KMS-11 (cell line): Measurements from ENCODE around the gene TWSG1.
"Not testable (repeated sequence)": the region's sequence is repeated elsewhere in the genome, so short reads cannot be mapped to it uniquely, and the experiment has no call there.

ENCODE experiments used
- H2AFZ ChIP-seq: fragments of 200-600 bp; sonication (generic); 2 replicates; pipeline ENCODE4 v1.6.1; 2016; ENCODE audit warnings: antibody characterized with exemption, mixed run types, low read depth
- H3K27ac ChIP-seq: fragments of 200-600 bp; sonication (generic); 2 replicates; pipeline ENCODE4 v1.6.1; 2016; ENCODE audit warnings: mild to moderate bottlenecking, mixed run types
- H3K27me3 ChIP-seq: fragments of 200-600 bp; sonication (generic); 2 replicates; pipeline ENCODE4 v1.6.1; 2017; ENCODE audit warnings: mild to moderate bottlenecking, low read depth, mixed run types, moderate library complexity; ENCODE audit not compliant: insufficient read depth
- H3K36me3 ChIP-seq: fragments of 200-600 bp; sonication (generic); 2 replicates; pipeline ENCODE4 v1.6.1; 2017; ENCODE audit warnings: mild to moderate bottlenecking, mixed run types; ENCODE audit not compliant: insufficient read depth
- H3K4me1 ChIP-seq: fragments of 200-600 bp; sonication (generic); 2 replicates; pipeline ENCODE4 v1.6.1; 2016; ENCODE audit warnings: mild to moderate bottlenecking, low read depth, mixed run types; ENCODE audit not compliant: poor library complexity, severe bottlenecking
- H3K4me2 ChIP-seq: fragments of 200-600 bp; sonication (generic); 2 replicates; pipeline ENCODE4 v1.7.0; 2016; ENCODE audit warnings: mild to moderate bottlenecking, mixed run types
- H3K4me3 ChIP-seq: fragments of 200-600 bp; sonication (generic); IDR thresholded peaks from 2 replicates; pipeline ENCODE4 v1.6.1; 2017; ENCODE audit warnings: low read depth, low read length, mixed read lengths; ENCODE audit not compliant: insufficient read depth
- H3K79me2 ChIP-seq: fragments of 200-600 bp; sonication (generic); 2 replicates; pipeline ENCODE4 v1.6.1; 2016; ENCODE audit warnings: low read depth, mixed run types; ENCODE audit not compliant: insufficient read depth
- H3K9ac ChIP-seq: fragments of 200-600 bp; sonication (generic); 2 replicates; pipeline ENCODE4 v1.6.1; 2016; ENCODE audit warnings: mild to moderate bottlenecking, mixed run types
- H4K20me1 ChIP-seq: fragments of 200-600 bp; sonication (generic); 2 replicates; pipeline ENCODE4 v1.6.1; 2016; ENCODE audit warnings: mild to moderate bottlenecking, mixed run types; ENCODE audit not compliant: insufficient read depth
- CTCF ChIP-seq: fragments of 200-600 bp; sonication (generic); conservative IDR thresholded peaks from 2 replicates; pipeline ENCODE4 v1.6.1; 2017; ENCODE audit warnings: low read depth, mild to moderate bottlenecking, antibody characterized with exemption, low read length, moderate library complexity, mixed read lengths

Gene TWSG1

GRCh38 chr18:9426753-9427152 lies 92.2 kb downstream of the TWSG1 start:
- H3K36me3 ChIP-seq = no peaks in the 10 kb centered on the region
- H2AFZ ChIP-seq = no peak overlapping the region
- H3K27me3 ChIP-seq = no peaks in the 10 kb centered on the region
- H3K4me3 ChIP-seq = no peak overlapping the region
- H4K20me1 ChIP-seq = no peaks in the 10 kb centered on the region
- no peak for TF ChIP-seq CTCF
- no peak overlapping the region for H3K4me2 ChIP-seq
- H3K79me2 ChIP-seq = no peaks in the 10 kb centered on the region
- no peak overlapping the region for H3K27ac ChIP-seq
- no peaks in the 10 kb centered on the region for H3K4me1 ChIP-seq
- H3K9ac ChIP-seq = no peak overlapping the region

DNA sequence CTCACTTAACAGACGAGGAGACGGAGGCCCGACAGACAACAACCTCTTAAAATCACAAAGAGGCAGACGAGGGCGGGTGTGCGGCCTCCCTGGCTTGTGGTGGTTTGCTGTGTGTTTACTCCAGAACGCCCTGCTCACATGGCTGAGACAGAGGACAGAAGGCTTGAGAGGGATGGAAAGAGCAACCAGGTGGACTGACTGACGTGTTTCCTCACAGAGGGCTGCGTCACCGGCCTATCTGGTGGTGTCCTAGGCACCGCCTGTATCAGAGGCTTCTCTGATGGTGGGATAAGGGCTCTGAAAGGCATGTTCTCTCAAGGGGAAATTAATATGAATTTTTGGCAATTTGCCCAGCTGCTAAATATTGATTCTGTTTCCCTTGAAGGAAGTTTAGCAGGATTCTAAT lies 93.7 kb downstream of the TWSG1 start:
- Histone ChIP-seq H3K4me1 (no peaks in the 10 kb centered on the region), H3K36me3 (no peaks in the 10 kb centered on the region), H3K27me3 (no peaks in the 10 kb centered on the region), H4K20me1 (no peaks in the 10 kb centered on the region), H2AFZ (no peak overlapping the region), H3K4me2 (no peak overlapping the region), H3K9ac (no peak overlapping the region), H3K27ac (no peak overlapping the region), H3K79me2 (no peaks in the 10 kb centered on the region), H3K4me3 (no peak overlapping the region)
- no peak for TF ChIP-seq CTCF

GRCh38 chr18:9428862-9429661 lies 94.5 kb downstream of the TWSG1 start:
- H3K36me3 ChIP-seq = no peaks in the 10 kb centered on the region

GRCh38 chr18:9429662-9429993 lies 95.1 kb downstream of the TWSG1 start:
- H3K27ac ChIP-seq = no peak overlapping the region
- no peaks in the 10 kb centered on the region for H3K36me3 ChIP-seq
- no peak overlapping the region for H3K9ac ChIP-seq
- TF ChIP-seq CTCF = no peak
- no peaks in the 10 kb centered on the region for H4K20me1 ChIP-seq
- H3K27me3 ChIP-seq = no peaks in the 10 kb centered on the region
- no peak overlapping the region for H3K4me3 ChIP-seq
- H3K4me1 ChIP-seq = no peaks in the 10 kb centered on the region
- no peak overlapping the region for H3K4me2 ChIP-seq
- no peaks in the 10 kb centered on the region for H3K79me2 ChIP-seq
- H2AFZ ChIP-seq = no peak overlapping the region

More at GRCh38 chr18:9428862-9429661, 94.5 kb downstream of the TWSG1 start:
- TF ChIP-seq CTCF = no peak
- no peak overlapping the region for H3K4me3 ChIP-seq
- H3K79me2 ChIP-seq = no peaks in the 10 kb centered on the region
- H3K9ac ChIP-seq = no peak overlapping the region
- H3K4me2 ChIP-seq = no peak overlapping the region
- no peaks in the 10 kb centered on the region for H4K20me1 ChIP-seq
- no peak overlapping the region for H3K27ac ChIP-seq
- no peaks in the 10 kb centered on the region for H3K4me1 ChIP-seq
- no peaks in the 10 kb centered on the region for H3K27me3 ChIP-seq
- H2AFZ ChIP-seq = no peak overlapping the region

DNA sequence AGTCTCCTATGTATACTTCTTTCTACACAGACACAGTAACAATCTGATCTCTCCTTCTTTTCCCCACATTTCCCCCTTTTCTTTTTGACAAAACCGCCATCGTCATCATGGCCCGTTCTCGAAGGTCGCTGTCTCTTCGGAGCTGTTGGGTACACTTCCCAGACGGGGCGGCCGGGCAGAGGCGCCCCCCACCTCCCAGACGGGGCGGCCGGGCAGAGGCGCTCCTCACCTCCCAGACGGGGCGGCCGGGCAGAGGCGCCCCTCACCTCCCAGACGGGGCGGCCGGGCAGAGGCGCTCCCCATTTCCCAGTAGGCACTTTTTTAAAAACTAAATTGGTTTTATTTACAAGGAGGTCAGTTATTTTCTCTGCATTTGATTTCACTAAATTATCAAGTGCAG lies 95.7 kb downstream of the TWSG1 start:
- H3K4me1 ChIP-seq, H3K27ac ChIP-seq, H3K4me2 ChIP-seq, H3K36me3 ChIP-seq, H4K20me1 ChIP-seq, H3K79me2 ChIP-seq, H2AFZ ChIP-seq, H3K27me3 ChIP-seq, H3K4me3 ChIP-seq, H3K9ac ChIP-seq: not testable (repeated sequence)
